Fibroblast of pulmonary artery (primary cell): ENCODE measurements around the gene NCKAP5.
A peak's percentile ranks its signal among the peaks of the same experiment; 100 is the strongest.

ENCODE experiments used
- DNase-seq: peaks from one replicate; pipeline ENCODE4 v3.0.0-alpha.2; 2010; ENCODE audit warnings: low read depth
- H3K4me3 ChIP-seq: replicated peaks from 2 replicates; pipeline ENCODE4 v1.5.1; 2011; ENCODE audit warnings: low read depth, mild to moderate bottlenecking, control low read depth, low read length, moderate library complexity
- TF ChIP-seq, protein P1 (sequence below): IDR thresholded peaks from 2 replicates; pipeline ENCODE4 v1.5.1; 2011; ENCODE audit warnings: mild to moderate bottlenecking, control low read depth, low read length, inconsistent platforms; ENCODE audit errors: missing control alignments

NCKAP5 gene

DNA sequence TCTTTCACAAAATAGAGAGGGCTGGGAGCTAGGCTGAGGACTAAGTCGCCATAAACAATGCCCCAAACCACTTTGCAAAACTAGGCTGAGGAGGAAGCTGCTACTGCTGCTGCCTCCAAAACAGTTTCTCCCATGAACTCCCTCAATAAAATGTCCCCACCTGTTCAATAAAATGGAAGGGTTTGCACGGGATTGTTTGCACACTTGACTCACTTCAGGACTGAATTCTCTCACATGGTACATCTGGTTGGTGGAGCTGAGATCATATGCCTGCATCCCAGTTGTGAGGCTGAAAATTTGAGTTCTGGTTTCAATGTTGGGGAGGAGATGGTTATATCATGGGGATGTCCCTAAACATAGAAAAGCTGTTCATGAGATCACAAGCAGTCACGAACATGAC, 26.5 kb downstream of the NCKAP5 start:
- DNase-seq = no peak
- H3K4me3 ChIP-seq = no peak overlapping the region
- TF ChIP-seq, protein P1, sequence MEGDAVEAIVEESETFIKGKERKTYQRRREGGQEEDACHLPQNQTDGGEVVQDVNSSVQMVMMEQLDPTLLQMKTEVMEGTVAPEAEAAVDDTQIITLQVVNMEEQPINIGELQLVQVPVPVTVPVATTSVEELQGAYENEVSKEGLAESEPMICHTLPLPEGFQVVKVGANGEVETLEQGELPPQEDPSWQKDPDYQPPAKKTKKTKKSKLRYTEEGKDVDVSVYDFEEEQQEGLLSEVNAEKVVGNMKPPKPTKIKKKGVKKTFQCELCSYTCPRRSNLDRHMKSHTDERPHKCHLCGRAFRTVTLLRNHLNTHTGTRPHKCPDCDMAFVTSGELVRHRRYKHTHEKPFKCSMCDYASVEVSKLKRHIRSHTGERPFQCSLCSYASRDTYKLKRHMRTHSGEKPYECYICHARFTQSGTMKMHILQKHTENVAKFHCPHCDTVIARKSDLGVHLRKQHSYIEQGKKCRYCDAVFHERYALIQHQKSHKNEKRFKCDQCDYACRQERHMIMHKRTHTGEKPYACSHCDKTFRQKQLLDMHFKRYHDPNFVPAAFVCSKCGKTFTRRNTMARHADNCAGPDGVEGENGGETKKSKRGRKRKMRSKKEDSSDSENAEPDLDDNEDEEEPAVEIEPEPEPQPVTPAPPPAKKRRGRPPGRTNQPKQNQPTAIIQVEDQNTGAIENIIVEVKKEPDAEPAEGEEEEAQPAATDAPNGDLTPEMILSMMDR = no peak

DNA sequence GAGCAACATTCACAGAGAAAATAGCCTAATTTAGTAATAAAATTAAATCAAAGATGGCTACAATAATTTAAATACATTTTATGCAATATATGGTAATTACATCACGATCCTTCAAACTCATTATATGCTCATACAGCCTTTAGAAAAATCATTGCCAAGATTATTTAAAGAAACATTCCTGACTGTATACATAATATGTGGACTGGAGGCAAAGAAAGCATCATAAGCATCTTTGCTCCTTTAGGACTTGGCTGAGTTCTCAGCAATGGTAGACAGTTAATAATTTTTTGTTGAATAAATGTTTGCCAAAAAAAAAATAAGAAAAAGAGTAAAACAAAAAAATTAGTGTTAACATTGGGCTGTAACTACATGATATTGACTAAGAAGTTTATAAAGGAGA, 26.9 kb downstream of the NCKAP5 start:
- TF ChIP-seq, protein P1 = no peak
- no peak for DNase-seq
- no peak overlapping the region for H3K4me3 ChIP-seq

DNA sequence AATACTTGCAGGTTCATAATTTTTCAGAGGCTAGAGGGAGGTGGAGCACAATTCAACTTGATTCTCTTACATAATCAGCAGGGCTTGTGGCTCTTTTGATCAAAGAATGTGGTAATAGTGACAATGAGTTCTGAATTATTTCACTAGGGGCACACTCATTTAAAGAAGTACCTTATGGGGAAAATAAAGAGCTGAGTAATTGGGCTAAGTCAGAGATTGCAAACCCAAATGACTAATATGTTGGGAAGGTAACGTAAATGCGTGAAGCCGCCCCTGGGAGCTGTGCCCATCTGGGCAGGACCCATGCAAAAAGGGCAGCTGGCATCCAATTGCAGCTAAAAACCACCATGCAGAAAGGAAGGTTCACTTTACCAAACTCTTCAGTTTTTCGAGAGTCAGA, 35.3 kb downstream of the NCKAP5 start:
- no peak overlapping the region for H3K4me3 ChIP-seq
- TF ChIP-seq, protein P1 = no peak
- peak; percentile 6 for DNase-seq

DNA sequence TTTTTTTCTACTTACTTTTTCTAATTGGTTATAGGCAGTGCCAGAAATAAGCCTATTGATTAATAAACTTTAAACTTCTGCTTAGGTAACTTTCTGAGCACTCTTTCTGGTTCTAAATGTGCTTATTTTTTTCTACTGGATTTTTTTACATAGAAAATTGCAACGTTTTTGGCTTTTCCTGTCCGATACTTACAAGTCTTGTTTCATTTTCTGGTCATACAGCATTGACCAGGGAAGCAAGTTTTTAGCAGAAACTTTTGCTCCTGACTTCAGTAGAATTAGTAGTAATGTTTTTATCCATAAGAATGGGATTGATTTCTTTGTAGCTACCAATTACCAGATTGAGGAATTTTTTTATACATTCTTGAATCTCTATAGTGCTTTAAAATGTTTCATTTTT, 36.9 kb downstream of the NCKAP5 start:
- no peak overlapping the region for H3K4me3 ChIP-seq
- DNase-seq = no peak
- TF ChIP-seq, protein P1 = no peak

DNA sequence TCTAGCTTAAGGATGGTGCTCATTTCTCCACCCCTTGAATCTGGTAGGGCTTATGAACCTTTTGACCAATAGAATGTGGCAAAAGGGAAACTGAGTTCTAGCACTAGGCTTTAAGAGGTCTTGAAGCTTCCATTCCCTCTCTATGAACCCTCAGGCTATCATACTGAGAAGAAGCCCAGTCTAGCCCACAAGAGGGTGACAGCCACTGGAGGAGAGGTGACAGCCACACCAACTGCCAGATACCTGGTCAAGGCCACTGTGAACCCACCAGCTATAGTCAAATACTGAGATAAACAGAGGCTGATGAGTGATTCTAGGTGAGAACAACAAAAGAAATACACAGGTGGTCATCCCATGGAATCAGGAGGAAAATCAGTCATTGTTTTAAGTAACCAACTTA, 37.6 kb downstream of the NCKAP5 start:
- DNase-seq = no peak
- TF ChIP-seq, protein P1 = no peak
- H3K4me3 ChIP-seq = no peak overlapping the region

DNA sequence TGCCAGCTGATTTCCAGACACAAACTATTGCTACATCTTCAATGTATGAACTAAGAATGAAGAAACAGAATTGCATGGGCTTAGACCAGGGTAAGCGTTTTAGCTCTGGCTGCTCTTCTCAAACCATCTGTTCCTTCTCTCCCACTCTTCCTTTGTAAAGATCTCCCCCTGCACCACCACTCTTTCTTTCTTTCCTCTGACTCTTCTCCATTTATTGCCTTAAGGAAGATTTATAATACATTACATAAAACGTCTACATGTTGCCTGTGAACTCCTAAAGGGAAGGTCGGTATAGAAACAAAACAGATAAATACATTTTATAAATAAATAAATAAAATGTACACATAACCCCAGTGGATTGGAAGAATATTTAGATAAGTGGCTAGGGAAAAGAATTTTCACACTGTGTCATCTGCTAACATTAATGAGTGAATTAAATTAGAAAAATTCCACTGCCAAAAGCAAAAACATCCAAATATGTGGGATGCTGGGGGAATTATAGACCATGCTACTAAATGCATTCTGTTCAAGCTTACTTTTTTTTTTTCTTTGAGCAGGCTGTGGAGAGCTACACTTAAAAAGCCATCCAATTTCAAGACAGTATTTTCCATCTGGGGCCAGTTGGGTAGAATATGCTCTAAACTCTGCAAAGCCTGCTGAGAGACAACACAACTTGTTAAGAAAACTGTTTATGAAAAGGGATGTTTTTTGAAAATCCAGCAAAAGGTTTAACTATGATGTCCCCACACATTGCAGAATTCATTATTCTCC, 41.5 kb downstream of the NCKAP5 start:
- no peak overlapping the region for H3K4me3 ChIP-seq
- TF ChIP-seq, protein P1 = no peak
- DNase-seq = no peak
